ENCODE results near the gene KLHL42. TPM values are rescaled to one million over a fixed set of nuclear protein-coding genes. Genes with fewer than 3 reads are reported as not detected.
A peak's percentile ranks its signal among the peaks of the same experiment; 100 is the strongest.

The KLHL42 gene
- total and polyA plus RNA-seq, 2 of the 13 experiments (the other 11 are each of a cell fraction or from before 2014, with no cell fraction given), result 13.5 to 14.0 TPM

- TF ChIP-seq HMGXB3 (CRISPR knock-in tag; IDR thresholded peaks at IDR 0.05; ENCODE audit: borderline replicate concordance) (no peak), PHB2 (IDR thresholded peaks at IDR 0.05; ENCODE audit: partially characterized antibody) (no peak), TAF1 (CRISPR knock-in tag; IDR thresholded peaks at IDR 0.05) (no peak), HDAC2 (CRISPR knock-in tag; IDR thresholded peaks at IDR 0.05) (no peak), ZBTB26 (CRISPR knock-in tag; IDR thresholded peaks at IDR 0.05; ENCODE audit: borderline replicate concordance) (no peak)
Observed at GRCh38 chr12:27808841-27809240, 28.8 kb downstream of the KLHL42 start (continued).

- peaks cover 0 to 25% of the 10 kb centered on the region in 2 experiments; a peak in 1 of 5 replicates for H3K27me3 ChIP-seq (ENCODE audit: control insufficient read depth in 1 of 2, insufficient read depth in 2 of 2, low read length in 2 of 2)
- no peaks in the 10 kb centered on the region for H3K36me3 ChIP-seq (replicated peaks in 1 of 2; ENCODE audit: control insufficient read depth in 1 of 2, insufficient read depth in 2 of 2, low read length in 2 of 2)
- no peak overlapping the region for H3K4me3 ChIP-seq (replicated peaks in 1 of 3; ENCODE audit: insufficient read depth in 1 of 3, low read depth in 2 of 3, low read length in 3 of 3)
- H3K9ac ChIP-seq (ENCODE audit: insufficient read depth, low read depth, low read length), result peak overlapping the region; percentile 14; the same call in 1 of the 2 replicates
- H3K4me2 ChIP-seq (ENCODE audit: low read depth, low read length), result peak overlapping the region; percentile 50
- no peaks in the 10 kb centered on the region for H3K9me3 ChIP-seq (ENCODE audit: low read length)
- peaks cover 23% of the 10 kb centered on the region for H3K4me1 ChIP-seq (ENCODE audit: insufficient read depth, low read length)
- no peak overlapping the region for H3K27ac ChIP-seq (ENCODE audit: extremely low read length, insufficient read depth, low read length)
- ATAC-seq, result peak; percentile 56
- 42% methylated on average over 1 of the region's 4 CpGs for WGBS (ENCODE audit: low lambda C conversion rate)
- DNase-seq (ENCODE audit: low spot score), result no peak
- H3K79me2 ChIP-seq (ENCODE audit: insufficient read depth, low read length), result no peaks in the 10 kb centered on the region
- intact Hi-C loops (cut with micrococcal nuclease; ENCODE audit: unreplicated experiment) (no loop called here), in situ Hi-C loops (cut with HindIII; ENCODE audit: extremely low pct_ligation_motif_present, low pct_unique_long_range_greater_than_20kb) (no loop called here)
- H4K20me1 ChIP-seq (ENCODE audit: insufficient read depth, low read length), result no peaks in the 10 kb centered on the region
- peak overlapping the region; percentile 69 for H2AFZ ChIP-seq (ENCODE audit: low read length)
- ChIA-PET POLR2A (no interaction called here), CTCF (ENCODE audit: low intra/inter-chr PET ratio, low total read pairs) (no interaction called here)
- FAIRE-seq, result no peak
- BruUV-seq (replicated peaks), result no TSS peak
- TF ChIP-seq HIVEP1 (CRISPR knock-in tag; IDR thresholded peaks at IDR 0.05), result no peak
- no peak for TF ChIP-seq HNRNPLL (IDR thresholded peaks at IDR 0.05; ENCODE audit: low read depth, low read length, poor library complexity, severe bottlenecking)
- TF ChIP-seq POGZ (CRISPR knock-in tag; IDR thresholded peaks at IDR 0.05), result no peak
- TF ChIP-seq RERE (CRISPR knock-in tag; IDR thresholded peaks at IDR 0.05; ENCODE audit: low read depth), result no peak
Observed at GRCh38 chr12:27810756-27811155, 30.7 kb downstream of the KLHL42 start.
